Uterus (tissue), 2 donors: ENCODE results near the gene LRWD1.

ENCODE experiments used
- CTCF ChIP-seq, 4 experiments: fragments of 200-600 bp in 2 of 4; fragments of 450-650 bp in 2 of 4; sonication (generic) in 2 of 4; IDR thresholded peaks; one replicate each; pipeline ENCODE4 v1.5.1; 2016 to 2019; ENCODE audit warnings: antibody characterized with exemption in 4 of 4, mild to moderate bottlenecking in 2 of 4, moderate library complexity in 1 of 4
- POLR2A ChIP-seq, 2 donors: fragments of 450-650 bp; IDR thresholded peaks; one replicate each; pipeline ENCODE4 v1.6.1; 2016; ENCODE audit warnings: antibody characterized with exemption in 2 of 2, mild to moderate bottlenecking in 1 of 2, moderate library complexity in 1 of 2

DNA sequence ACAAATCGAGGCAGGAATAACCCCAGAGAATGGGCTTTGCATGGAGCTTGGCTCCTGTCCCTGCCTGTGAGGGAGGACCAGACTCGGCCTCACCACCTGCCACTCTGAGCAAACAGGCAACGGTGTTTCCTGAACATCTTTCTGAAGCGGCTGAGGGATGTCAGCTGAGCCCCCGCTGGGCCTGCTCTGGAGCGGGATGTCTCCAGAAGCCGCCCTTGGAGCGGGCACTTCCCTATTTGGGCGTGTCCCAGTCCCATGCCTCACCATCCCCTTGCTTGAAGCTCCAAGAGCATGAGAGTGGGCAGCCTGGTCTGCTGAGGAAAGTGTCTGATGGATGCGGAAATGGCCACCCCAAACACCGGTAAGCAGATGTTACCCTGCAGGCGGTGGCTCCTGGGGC, 10.3 kb upstream of the LRWD1 start:
- TF ChIP-seq CTCF (IDR thresholded peaks at IDR 0.05) (no peak), POLR2A (IDR thresholded peaks at IDR 0.05) (no peak)
